Transverse colon (tissue), 4 donors: ENCODE measurements around the gene COL23A1. TPM values are rescaled to one million over a fixed set of nuclear protein-coding genes. Genes with fewer than 3 reads are reported as not detected.
A peak's percentile ranks its signal among the peaks of the same experiment; 100 is the strongest.

ENCODE experiments used
- DNase-seq: peaks from one replicate; pipeline ENCODE4 v3.0.0-alpha.2; 2019
- H3K27ac ChIP-seq, 4 donors: fragments of 200-600 bp; sonication (generic); 2 replicates each; pipeline ENCODE4 v1.5.1; 2016 to 2018; ENCODE audit warnings: inconsistent platforms in 4 of 4
- H3K27me3 ChIP-seq: fragments of 200-600 bp; sonication (generic); 2 replicates; pipeline ENCODE4 v1.5.1; 2017; ENCODE audit warnings: inconsistent platforms
- H3K36me3 ChIP-seq, 4 donors: fragments of 200-600 bp; sonication (generic); 2 replicates each; pipeline ENCODE4 v1.5.1; 2017 to 2019; ENCODE audit warnings: inconsistent platforms in 4 of 4
- H3K4me1 ChIP-seq, 4 donors: fragments of 200-600 bp; sonication (generic); 2 replicates each; pipeline ENCODE4 v1.5.1; 2017 to 2020; ENCODE audit warnings: inconsistent platforms in 4 of 4
- H3K4me3 ChIP-seq, 4 donors: fragments of 200-600 bp; sonication (generic); 1 replicate in 1 of 4; 2 replicates in 3 of 4; pipeline versions ENCODE4 v1.5.1 to v1.6.1; 2017 to 2019; ENCODE audit warnings: inconsistent platforms in 4 of 4
- H3K9me3 ChIP-seq, 2 donors: fragments of 200-600 bp; sonication (generic); 2 replicates each; pipeline ENCODE4 v1.5.1; 2017 to 2019; ENCODE audit warnings: inconsistent platforms in 2 of 2
- CTCF ChIP-seq, 5 experiments: fragments of 200-600 bp in 3 of 5; fragments of 450-650 bp in 2 of 5; sonication (generic) in 3 of 5; IDR thresholded peaks; 1 replicate in 2 of 5; 2 replicates in 3 of 5; pipeline ENCODE4 v1.5.1; 2016 to 2017; ENCODE audit warnings: antibody characterized with exemption in 5 of 5, inconsistent platforms in 3 of 5, mild to moderate bottlenecking in 2 of 5, moderate library complexity in 1 of 5
- EP300 ChIP-seq: sonication (generic); formaldehyde crosslinking; IDR thresholded peaks from one replicate; pipeline ENCODE4 v1.6.1; 2017; ENCODE audit warnings: antibody characterized with exemption, low read depth
- POLR2A ChIP-seq: fragments of 450-650 bp; IDR thresholded peaks from one replicate; pipeline ENCODE4 v1.6.1; 2016; ENCODE audit warnings: antibody characterized with exemption, mild to moderate bottlenecking, moderate library complexity
- POLR2AphosphoS5 ChIP-seq, 3 donors: sonication (generic); formaldehyde crosslinking; IDR thresholded peaks; one replicate each; pipeline ENCODE4 v1.6.1; 2016; ENCODE audit warnings: antibody characterized with exemption in 3 of 3
- WGBS, 2 donors: methylation state at CpG; one replicate each; pipeline ENCODE4 v1.1.5; 2018; ENCODE audit warnings: low coverage in 1 of 2; 5-methylcytosine and 5-hydroxymethylcytosine counted together
- in situ Hi-C, 4 donors: fragments of 200-750 bp; cut with MboI; loops; one replicate each; pipeline versions ENCODE4 v1.15.0 to v1.15.1; 2017; ENCODE audit warnings: low sequenced_read_pairs in 3 of 4, low pct_ligation_motif_present in 1 of 4, low pct_unique_long_range_greater_than_20kb in 1 of 4
- intact Hi-C: fragments of 100-400 bp; cut with DNase I; formaldehyde crosslinking; loops from one replicate; pipeline ENCODE4 v1.15.1; 2023; ENCODE audit warnings: low total_unique reads
- total RNA-seq, 4 donors: library from RNA; depleted of rRNA; stranded (reverse); fragments of >200 nt; gene quantifications; one replicate each; pipeline ENCODE4 v1.1.0, GENCODE V29; 2016

Gene COL23A1
- total RNA-seq, 4 donors from 2014 or later: 0.14 to 2.2 (median 1.4) TPM; not detected in 1

- intact Hi-C loops (no loop called here), in situ Hi-C loops (no loop called here)
- peaks cover 0 to 13% (median 8%) of the 10 kb centered on the region in 4 donors for H3K4me1 ChIP-seq
- no peaks in the 10 kb centered on the region for H3K36me3 ChIP-seq
- H3K27me3 ChIP-seq: no peaks in the 10 kb centered on the region
- H3K9me3 ChIP-seq: no peaks in the 10 kb centered on the region
- no peak overlapping the region for H3K27ac ChIP-seq
- TF ChIP-seq EP300: no peak
- no peak for TF ChIP-seq CTCF (IDR thresholded peaks at IDR 0.05)
- no peak for TF ChIP-seq POLR2AphosphoS5 (IDR thresholded peaks at IDR 0.05)
- no peak for TF ChIP-seq POLR2A
- H3K4me3 ChIP-seq: no peak overlapping the region
- DNase-seq: no peak
- WGBS, 2 donors: 55 to 65% methylated on average over 2 to 9 of the region's 9 CpGs
These were observed 230.5 kb downstream of the COL23A1 start for GRCh38 chr5:178359738-178360137.

GRCh38 chr5:178357678-178358077, 232.5 kb downstream of the COL23A1 start:
- Histone ChIP-seq H3K4me3 (no peak overlapping the region), H3K36me3 (no peaks in the 10 kb centered on the region), H3K9me3 (no peaks in the 10 kb centered on the region), H3K4me1 (peaks cover 0 to 13% (median 8%) of the 10 kb centered on the region in 4 donors), H3K27ac (no peak overlapping the region), H3K27me3 (no peaks in the 10 kb centered on the region)
- intact Hi-C loops: no loop called here
- WGBS, 2 donors: 59 to 71% methylated on average over 5 of the region's 5 CpGs
- in situ Hi-C loops: no loop called here
- no peak for DNase-seq
- TF ChIP-seq POLR2A (no peak), CTCF (IDR thresholded peaks at IDR 0.05) (no peak), EP300 (no peak), POLR2AphosphoS5 (IDR thresholded peaks at IDR 0.05) (no peak)

- peaks cover 0 to 13% (median 8%) of the 10 kb centered on the region in 4 donors for H3K4me1 ChIP-seq
- no peak for DNase-seq
- in situ Hi-C loops (no loop called here), intact Hi-C loops (no loop called here)
- H3K9me3 ChIP-seq: no peaks in the 10 kb centered on the region
- peak overlapping the region in 1 of 4 donors; percentile 12 for H3K4me3 ChIP-seq
- H3K27ac ChIP-seq: no peak overlapping the region
- TF ChIP-seq POLR2A (no peak), EP300 (no peak), POLR2AphosphoS5 (IDR thresholded peaks at IDR 0.05) (no peak), CTCF (IDR thresholded peaks at IDR 0.05) (no peak)
- 14 to 44% methylated on average over 1 to 13 of the region's 13 CpGs for WGBS, 2 donors
- no peaks in the 10 kb centered on the region for H3K27me3 ChIP-seq
- H3K36me3 ChIP-seq: no peaks in the 10 kb centered on the region
These were observed 233.1 kb downstream of the COL23A1 start for GRCh38 chr5:178357121-178357521.

- in situ Hi-C loops: no loop called here
- peak overlapping the region in 1 of 4 donors; percentile 12 for H3K4me3 ChIP-seq
- no peak overlapping the region for H3K27ac ChIP-seq
- no peak for TF ChIP-seq POLR2A
- TF ChIP-seq POLR2AphosphoS5 (IDR thresholded peaks at IDR 0.05): no peak
- no peak for TF ChIP-seq CTCF (IDR thresholded peaks at IDR 0.05)
- TF ChIP-seq EP300: no peak
- intact Hi-C loops: no loop called here
- no peaks in the 10 kb centered on the region for H3K9me3 ChIP-seq
- 0 to 8% methylated on average over 3 to 13 of the region's 13 CpGs for WGBS, 2 donors
- H3K36me3 ChIP-seq: no peaks in the 10 kb centered on the region
- DNase-seq: no peak
- no peaks in the 10 kb centered on the region for H3K27me3 ChIP-seq
- peaks cover 0 to 13% (median 8%) of the 10 kb centered on the region in 4 donors for H3K4me1 ChIP-seq
These were observed 233.7 kb downstream of the COL23A1 start for GRCh38 chr5:178356431-178356872.
